ENCODE results near the gene TPT1. TPM values are rescaled to one million over a fixed set of nuclear protein-coding genes. Genes with fewer than 3 reads are reported as not detected.

The TPT1 gene
- polyA plus RNA-seq, 1 of the 3 experiments (the other 2 are of a cell fraction), result 1,919 TPM

DNA sequence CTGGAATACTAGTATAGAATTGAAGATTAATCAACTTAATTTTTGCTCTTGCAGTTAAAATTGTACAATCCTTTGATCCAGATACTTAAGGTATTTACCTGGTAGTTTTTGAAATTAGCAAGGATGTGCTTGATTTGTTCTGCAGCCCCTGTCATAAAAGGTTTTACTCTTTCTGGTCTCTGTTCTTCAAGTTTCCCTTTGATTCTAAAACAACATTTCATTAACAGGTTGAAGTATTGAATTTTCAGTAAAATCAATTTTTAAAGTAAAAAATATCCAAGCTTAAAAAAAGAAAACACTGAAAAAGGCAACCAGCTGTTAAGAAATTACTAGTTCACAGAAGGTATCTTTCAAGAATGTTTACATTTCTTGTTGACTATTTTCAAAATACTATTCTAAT is 1.6 kb downstream of the TPT1 start:
- H3K9me2 ChIP-seq, result no peaks in the 10 kb centered on the region
- peak overlapping the region in 1 of 2 experiments; percentile 98; a peak in 2 of 4 replicates for H3K27ac ChIP-seq (ENCODE audit: low read depth in 2 of 2, low read length in 1 of 2)
- peaks cover 85% of the 10 kb centered on the region for H3K79me2 ChIP-seq (ENCODE audit: insufficient read depth)
- H2AFZ ChIP-seq (ENCODE audit: low read depth), result no peak overlapping the region
- H3K4me3 ChIP-seq (ENCODE audit: low read depth in 2 of 2, low read length in 1 of 2), result peak overlapping the region; percentile 68 to 99
- peak overlapping the region; percentile 99 for H3K9ac ChIP-seq
- POLR2A ChIA-PET, result no interaction called here
- peak overlapping the region; percentile 97 for H3K4me2 ChIP-seq
- H3F3A ChIP-seq (replicated peaks; ENCODE audit: insufficient read depth), result peaks cover 59% of the 10 kb centered on the region
- H3K9me3 ChIP-seq, result no peaks in the 10 kb centered on the region
- CTCF ChIA-PET, result interaction anchor here (1.1 to 3.4 kb wide), 4 partner anchors 10 to 54 kb away, joined by 3 to 16 read pairs (median 4); no protein-coding TSS in a partner anchor
- H3K36me3 ChIP-seq (replicated peaks in 1 of 2; ENCODE audit: control insufficient read depth in 1 of 2, insufficient read depth in 2 of 2, low read length in 1 of 2), result peaks cover 56 to 57% of the 10 kb centered on the region in 2 experiments
- TF ChIP-seq EZH2phosphoT487 (IDR thresholded peaks at IDR 0.05; ENCODE audit: borderline replicate concordance, low read depth) (no peak), YY1 (IDR thresholded peaks at IDR 0.05; ENCODE audit: low read depth) (no peak)
- H3K27me3 ChIP-seq (ENCODE audit: insufficient read depth), result no peaks in the 10 kb centered on the region
- no peak for DNase-seq
- H4K20me1 ChIP-seq (ENCODE audit: insufficient read depth), result peaks cover 60% of the 10 kb centered on the region
- H3K4me1 ChIP-seq (ENCODE audit: control insufficient read depth in 1 of 2, insufficient read depth in 2 of 2, low read depth in 1 of 2, low read length in 1 of 2), result peaks cover 10 to 35% of the 10 kb centered on the region in 2 experiments; a peak in 3 of 4 replicates

DNA sequence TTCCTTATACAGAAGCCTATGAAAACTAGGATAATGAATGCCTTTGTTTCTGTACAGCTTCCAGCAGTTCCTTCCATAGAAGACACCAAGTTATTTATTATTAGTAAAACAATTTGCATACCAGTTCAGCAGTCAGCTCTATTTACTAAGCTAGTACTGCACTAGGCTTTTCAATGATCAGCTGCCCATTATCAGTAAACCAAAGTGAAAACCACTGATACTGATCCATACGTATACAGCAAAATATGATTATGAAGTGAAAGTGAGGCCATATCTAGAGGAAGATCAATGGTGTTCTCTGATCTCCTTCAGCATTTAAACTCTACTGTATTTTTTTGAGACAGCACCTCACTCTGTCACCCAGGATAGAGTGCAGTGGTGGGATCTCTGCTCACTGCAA is 3.2 kb downstream of the TPT1 start:
- DNase-seq, result no peak
- Histone ChIP-seq H3K4me3 (ENCODE audit: low read depth in 2 of 2, low read length in 1 of 2) (0 out of 4 replicates have a peak overlapping the region, but pooled peaks of 1 of the 2 experiments have one; percentile 99), H3K27ac (ENCODE audit: low read depth in 2 of 2, low read length in 1 of 2) (peak overlapping the region in 1 of 2 experiments; percentile 98; a peak in 2 of 4 replicates), H3F3A (replicated peaks; ENCODE audit: insufficient read depth) (peaks cover 75% of the 10 kb centered on the region), H3K79me2 (ENCODE audit: insufficient read depth) (peaks cover 71% of the 10 kb centered on the region), H3K4me2 (peak overlapping the region; percentile 97; the same call in 1 of the 2 replicates), H3K9me2 (no peaks in the 10 kb centered on the region), H2AFZ (ENCODE audit: low read depth) (no peak overlapping the region), H4K20me1 (ENCODE audit: insufficient read depth) (peaks cover 76% of the 10 kb centered on the region), H3K36me3 (replicated peaks in 1 of 2; ENCODE audit: control insufficient read depth in 1 of 2, insufficient read depth in 2 of 2, low read length in 1 of 2) (peaks cover 56 to 61% of the 10 kb centered on the region in 2 experiments), H3K27me3 (ENCODE audit: insufficient read depth) (no peaks in the 10 kb centered on the region), H3K9ac (no peak overlapping the region), H3K4me1 (ENCODE audit: control insufficient read depth in 1 of 2, insufficient read depth in 2 of 2, low read depth in 1 of 2, low read length in 1 of 2) (peaks cover 10 to 45% of the 10 kb centered on the region in 2 experiments; a peak in 3 of 4 replicates), H3K9me3 (no peaks in the 10 kb centered on the region)
- ChIA-PET CTCF (no interaction called here), POLR2A (no interaction called here)
- WGBS (ENCODE audit: low lambda C conversion rate), result 100% methylated on average over 1 of the region's 1 CpG
- TF ChIP-seq, protein P1, sequence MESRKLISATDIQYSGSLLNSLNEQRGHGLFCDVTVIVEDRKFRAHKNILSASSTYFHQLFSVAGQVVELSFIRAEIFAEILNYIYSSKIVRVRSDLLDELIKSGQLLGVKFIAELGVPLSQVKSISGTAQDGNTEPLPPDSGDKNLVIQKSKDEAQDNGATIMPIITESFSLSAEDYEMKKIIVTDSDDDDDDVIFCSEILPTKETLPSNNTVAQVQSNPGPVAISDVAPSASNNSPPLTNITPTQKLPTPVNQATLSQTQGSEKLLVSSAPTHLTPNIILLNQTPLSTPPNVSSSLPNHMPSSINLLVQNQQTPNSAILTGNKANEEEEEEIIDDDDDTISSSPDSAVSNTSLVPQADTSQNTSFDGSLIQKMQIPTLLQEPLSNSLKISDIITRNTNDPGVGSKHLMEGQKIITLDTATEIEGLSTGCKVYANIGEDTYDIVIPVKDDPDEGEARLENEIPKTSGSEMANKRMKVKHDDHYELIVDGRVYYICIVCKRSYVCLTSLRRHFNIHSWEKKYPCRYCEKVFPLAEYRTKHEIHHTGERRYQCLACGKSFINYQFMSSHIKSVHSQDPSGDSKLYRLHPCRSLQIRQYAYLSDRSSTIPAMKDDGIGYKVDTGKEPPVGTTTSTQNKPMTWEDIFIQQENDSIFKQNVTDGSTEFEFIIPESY (IDR thresholded peaks at IDR 0.05; ENCODE audit: borderline replicate concordance, low read depth), result no peak
- no peak for TF ChIP-seq RAD21 (IDR thresholded peaks at IDR 0.05; ENCODE audit: low read length)
- no peak for TF ChIP-seq SIN3A (IDR thresholded peaks at IDR 0.05; ENCODE audit: borderline replicate concordance, low read depth, low read length)
- no peak for TF ChIP-seq TEAD4 (IDR thresholded peaks at IDR 0.05; ENCODE audit: borderline replicate concordance, insufficient read depth)
- TF ChIP-seq MXI1 (IDR thresholded peaks at IDR 0.05; ENCODE audit: low read depth, low read length), result no peak
- no peak for TF ChIP-seq RCOR1 (IDR thresholded peaks at IDR 0.05; ENCODE audit: low read length)
- no peak for TF ChIP-seq CHD2 (IDR thresholded peaks at IDR 0.05; ENCODE audit: low read length, partially characterized antibody)
- TF ChIP-seq YY1 (IDR thresholded peaks at IDR 0.05; ENCODE audit: low read depth), result no peak
- TF ChIP-seq JUND (IDR thresholded peaks at IDR 0.05), result no peak
- TF ChIP-seq, protein P2, sequence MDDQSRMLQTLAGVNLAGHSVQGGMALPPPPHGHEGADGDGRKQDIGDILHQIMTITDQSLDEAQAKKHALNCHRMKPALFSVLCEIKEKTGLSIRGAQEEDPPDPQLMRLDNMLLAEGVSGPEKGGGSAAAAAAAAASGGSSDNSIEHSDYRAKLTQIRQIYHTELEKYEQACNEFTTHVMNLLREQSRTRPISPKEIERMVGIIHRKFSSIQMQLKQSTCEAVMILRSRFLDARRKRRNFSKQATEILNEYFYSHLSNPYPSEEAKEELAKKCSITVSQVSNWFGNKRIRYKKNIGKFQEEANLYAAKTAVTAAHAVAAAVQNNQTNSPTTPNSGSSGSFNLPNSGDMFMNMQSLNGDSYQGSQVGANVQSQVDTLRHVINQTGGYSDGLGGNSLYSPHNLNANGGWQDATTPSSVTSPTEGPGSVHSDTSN (IDR thresholded peaks at IDR 0.05), result no peak
- no peak for TF ChIP-seq NRF1 (IDR thresholded peaks at IDR 0.05; ENCODE audit: low read depth, low read length)
- no peak for TF ChIP-seq EZH2phosphoT487 (IDR thresholded peaks at IDR 0.05; ENCODE audit: borderline replicate concordance, low read depth)
